GM12878 (cell line): ENCODE results near the gene COL19A1. TPM values are rescaled to one million over a fixed set of nuclear protein-coding genes. Genes with fewer than 3 reads are reported as not detected.

ENCODE experiments used
- ATAC-seq: fragments of 200-7000 bp; cut with Tn5 transposase; 3 replicates; pipeline ENCODE4 v1.9.1; 2020; ENCODE audit warnings: mild to moderate bottlenecking, moderate library complexity
- BruUV-seq: library from RNA; stranded (reverse); fragments of 400-500 nt; replicated peaks from 2 replicates; lab custom pipeline; 2021; lab: Mats Ljungman, UMichigan
- CTCF ChIA-PET: fragments of 300-600 bp; sonication (Branson Sonifier 250); formaldehyde crosslinking; extraction: SDS; loops from one replicate; lab custom pipeline; 2021; ENCODE audit warnings: inconsistent platforms; lab: Yijun Ruan, JAX
- POLR2A ChIA-PET: fragments of 350-600 bp; formaldehyde crosslinking; extraction: SDS; loops from one replicate; lab custom pipeline; 2021; ENCODE audit warnings: inconsistent platforms; lab: Charles Lee
- RAD21 ChIA-PET: fragments of 300-600 bp; sonication (Branson Sonifier 250); formaldehyde crosslinking; loops from one replicate; lab custom pipeline; 2023; ENCODE audit warnings: antibody characterized with exemption; ENCODE audit not compliant: unreplicated experiment; lab: Charles Lee
- SMC1A ChIA-PET: fragments of 300-600 bp; sonication (Branson Sonifier 250); formaldehyde crosslinking; loops from one replicate; lab custom pipeline; 2023; ENCODE audit not compliant: unreplicated experiment, uncharacterized antibody; lab: Charles Lee
- DNase-seq: peaks from one replicate; pipeline ENCODE4 v3.0.0-alpha.2; 2011; ENCODE audit warnings: low read depth, low spot score
- FAIRE-seq: peaks from 3 replicates; lab custom pipeline; 2011; peaks lifted over from hg19 to GRCh38; lab: Jason Lieb, UNC
- H2AFZ ChIP-seq: 2 replicates; pipeline ENCODE4 v1.6.0; 2011; ENCODE audit warnings: low read depth, low read length, control low read depth; ENCODE audit not compliant: control insufficient read depth
- H3K27ac ChIP-seq: 2 replicates; pipeline ENCODE4 v1.5.1; 2011; ENCODE audit warnings: control low read depth; ENCODE audit not compliant: control insufficient read depth, insufficient read depth
- H3K27me3 ChIP-seq, 2 experiments: replicated peaks in 1 of 2; 2 replicates each; pipeline versions ENCODE4 v1.6.0 to v1.6.1; 2011; ENCODE audit warnings: low read length in 1 of 2; ENCODE audit not compliant: control insufficient read depth in 2 of 2, insufficient read depth in 2 of 2
- H3K36me3 ChIP-seq, 2 experiments: 2 replicates each; pipeline ENCODE4 v1.5.1; 2011; ENCODE audit warnings: low read length in 1 of 2; ENCODE audit not compliant: control insufficient read depth in 2 of 2, insufficient read depth in 2 of 2
- H3K4me1 ChIP-seq: 2 replicates; pipeline ENCODE4 v1.6.1; 2011; ENCODE audit warnings: mild to moderate bottlenecking, low read length, moderate library complexity, mixed read lengths; ENCODE audit not compliant: control insufficient read depth, insufficient read depth
- H3K4me2 ChIP-seq: 2 replicates; pipeline ENCODE4 v1.6.0; 2011; ENCODE audit warnings: control low read depth; ENCODE audit not compliant: control insufficient read depth, insufficient read depth
- H3K4me3 ChIP-seq: fragments of 200-600 bp; sonication (generic); 2 replicates; pipeline ENCODE4 v1.5.1; 2016
- H3K79me2 ChIP-seq: 2 replicates; pipeline ENCODE4 v1.6.0; 2011; ENCODE audit warnings: low read length; ENCODE audit not compliant: control insufficient read depth, insufficient read depth
- H3K9ac ChIP-seq: 2 replicates; pipeline ENCODE4 v1.8.0; 2011; ENCODE audit warnings: low read length, control low read depth, mixed read lengths; ENCODE audit not compliant: control insufficient read depth, insufficient read depth
- H3K9me3 ChIP-seq: replicated peaks from 3 replicates; pipeline ENCODE4 v1.5.1; 2011; ENCODE audit warnings: mild to moderate bottlenecking, low read length; ENCODE audit not compliant: control insufficient read depth, insufficient read depth
- H4K20me1 ChIP-seq: 2 replicates; pipeline ENCODE4 v1.6.0; 2011; ENCODE audit not compliant: control insufficient read depth, insufficient read depth
- BCL11A ChIP-seq: IDR thresholded peaks from 2 replicates; pipeline ENCODE4 v1.6.1; 2011; ENCODE audit warnings: low read depth, low read length
- NR2C2 ChIP-seq: IDR thresholded peaks from 2 replicates; pipeline ENCODE4 v1.6.1; 2011; ENCODE audit warnings: borderline replicate concordance, low read depth; ENCODE audit not compliant: control insufficient read depth, insufficient read length
- TCF7 ChIP-seq: IDR thresholded peaks from 2 replicates; pipeline ENCODE4 v1.6.1; 2014; ENCODE audit warnings: antibody characterized with exemption, borderline replicate concordance
- WGBS: methylation state at CpG from one replicate; pipeline ENCODE4 v1.1.6; 2016; ENCODE audit warnings: low lambda C conversion rate; ENCODE audit not compliant: insufficient replicate concordance, insufficient coverage; ENCODE audit errors: missing lambda C conversion rate; 5-methylcytosine and 5-hydroxymethylcytosine counted together
- in situ Hi-C: fragments of 300-500 bp; cut with MboI; formaldehyde crosslinking; loops from 9 replicates; pipeline ENCODE4 v1.14.3; 2018; ENCODE audit warnings: mixed read lengths
- intact Hi-C: fragments of 100-400 bp; cut with micrococcal nuclease; formaldehyde crosslinking; loops from one replicate; pipeline ENCODE4 v1.14.2; 2022; ENCODE audit not compliant: unreplicated experiment
- polyA plus RNA-seq, 11 experiments: library from polyadenylated mRNA; depleted of rRNA in 4 of 11; unstranded in 6 of 11; stranded (reverse) in 5 of 11; fragments of >200 nt; fragmentation: Nextera tagmentation in 4 of 11; fragmentation: Illumina TruSeq in 1 of 11; extraction: Ambion mirVana in 4 of 11; extraction: Trizol in 1 of 11; gene quantifications; 1 replicate in 1 of 11; 2 replicates in 10 of 11; pipeline versions ENCODE4 v1.2.1 to v1.2.3, GENCODE V29; 2011 to 2016; ENCODE audit warnings: inconsistent platforms in 2 of 11, missing spikeins in 2 of 11, low read depth in 1 of 11
- total RNA-seq, 4 experiments: library from RNA; depleted of rRNA in 3 of 4; stranded (reverse); fragments of >200 nt in 3 of 4; fragmentation: Illumina TruSeq in 1 of 4; extraction: Trizol in 1 of 4; gene quantifications; 2 replicates each; pipeline versions ENCODE4 v1.2.1 to v1.2.3, GENCODE V29; 2013 to 2021
- TF ChIP-seq, protein P1 (sequence below): IDR thresholded peaks from 2 replicates; pipeline ENCODE4 v1.6.1; 2012; ENCODE audit warnings: low read depth, low read length, improper control_type of control experiment
- TF ChIP-seq, protein P2 (sequence below): fragments of 450-650 bp; IDR thresholded peaks from 2 replicates; pipeline ENCODE4 v1.6.1; 2017; ENCODE audit warnings: mild to moderate bottlenecking, moderate library complexity

The COL19A1 gene
- total and polyA plus RNA-seq, 10 of the 15 experiments (the other 5 are each of a cell fraction or from before 2014, with no cell fraction given), result 1.1 to 13.5 (median 4.1) TPM

DNA sequence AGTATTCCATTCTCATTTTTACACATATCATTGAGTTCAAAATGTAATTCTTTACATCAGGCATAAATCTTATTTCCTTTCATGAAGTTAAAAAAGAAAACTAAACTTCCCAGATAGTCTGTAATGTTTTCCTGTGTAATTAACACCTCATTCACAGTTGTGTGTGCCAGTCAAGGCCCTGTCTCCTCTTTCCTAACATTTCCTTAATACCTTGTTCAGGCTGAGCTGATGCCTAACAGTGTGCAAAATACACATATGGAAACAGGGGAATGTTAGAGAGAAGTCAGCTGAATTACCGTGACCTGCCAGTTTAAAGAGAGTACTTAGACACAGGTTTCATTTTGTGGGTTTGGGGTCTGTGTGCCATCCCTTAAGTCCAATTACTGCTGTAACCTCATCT, 227.8 kb downstream of the COL19A1 start:
- BruUV-seq, result no TSS peak

DNA sequence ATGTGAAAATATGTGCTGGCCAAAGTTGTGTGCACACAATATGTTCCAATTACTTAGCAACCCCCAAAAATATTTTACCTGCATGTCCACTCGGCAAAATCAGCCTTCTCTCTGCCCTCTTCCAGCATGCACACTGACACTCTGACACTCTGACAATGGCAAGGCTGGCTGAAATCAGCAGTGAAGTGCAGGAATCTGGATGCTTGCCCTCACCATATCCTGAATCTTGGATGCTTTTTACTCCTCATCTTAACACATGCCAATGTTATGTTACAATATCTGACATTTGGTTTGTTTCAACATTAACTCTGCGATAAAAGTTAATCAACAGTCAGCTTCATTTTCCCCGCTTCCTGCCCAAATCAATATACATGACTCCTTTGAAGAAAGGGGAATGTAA, 233.4 kb downstream of the COL19A1 start:
- no peak overlapping the region for H3K27ac ChIP-seq
- FAIRE-seq, result no peak
- ChIA-PET POLR2A (no interaction called here), CTCF (no interaction called here), SMC1A (no interaction called here), RAD21 (no interaction called here)
- H3K27me3 ChIP-seq, result no peaks in the 10 kb centered on the region
- DNase-seq, result no peak
- no peak overlapping the region for H3K4me2 ChIP-seq
- H3K4me3 ChIP-seq, result no peak overlapping the region
- BruUV-seq, result no TSS peak
- H3K79me2 ChIP-seq, result no peaks in the 10 kb centered on the region
- intact Hi-C loops (loop anchor here (10.0 kb wide), 1 partner anchor 1225 kb away; no protein-coding TSS in a partner anchor), in situ Hi-C loops (loop anchor here (25.0 kb wide), 3 partner anchors 362 to 1462 kb away; partner anchors contain the start of gene ADGRB3)
- 98% methylated on average over 3 of the region's 3 CpGs for WGBS
- no peaks in the 10 kb centered on the region; a peak in 3 of 4 replicates for H3K36me3 ChIP-seq
- peaks cover 2% of the 10 kb centered on the region; the same call in 2 of the 3 replicates for H3K9me3 ChIP-seq
- H3K9ac ChIP-seq, result no peak overlapping the region
- H2AFZ ChIP-seq, result no peak overlapping the region
- H4K20me1 ChIP-seq, result no peaks in the 10 kb centered on the region
- no peak for ATAC-seq
- H3K4me1 ChIP-seq, result no peaks in the 10 kb centered on the region
- TF ChIP-seq TCF7 (no peak), BCL11A (no peak)
- TF ChIP-seq, protein P1, sequence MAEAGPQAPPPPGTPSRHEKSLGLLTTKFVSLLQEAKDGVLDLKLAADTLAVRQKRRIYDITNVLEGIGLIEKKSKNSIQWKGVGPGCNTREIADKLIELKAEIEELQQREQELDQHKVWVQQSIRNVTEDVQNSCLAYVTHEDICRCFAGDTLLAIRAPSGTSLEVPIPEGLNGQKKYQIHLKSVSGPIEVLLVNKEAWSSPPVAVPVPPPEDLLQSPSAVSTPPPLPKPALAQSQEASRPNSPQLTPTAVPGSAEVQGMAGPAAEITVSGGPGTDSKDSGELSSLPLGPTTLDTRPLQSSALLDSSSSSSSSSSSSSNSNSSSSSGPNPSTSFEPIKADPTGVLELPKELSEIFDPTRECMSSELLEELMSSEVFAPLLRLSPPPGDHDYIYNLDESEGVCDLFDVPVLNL, result no peak
- TF ChIP-seq, protein P2, sequence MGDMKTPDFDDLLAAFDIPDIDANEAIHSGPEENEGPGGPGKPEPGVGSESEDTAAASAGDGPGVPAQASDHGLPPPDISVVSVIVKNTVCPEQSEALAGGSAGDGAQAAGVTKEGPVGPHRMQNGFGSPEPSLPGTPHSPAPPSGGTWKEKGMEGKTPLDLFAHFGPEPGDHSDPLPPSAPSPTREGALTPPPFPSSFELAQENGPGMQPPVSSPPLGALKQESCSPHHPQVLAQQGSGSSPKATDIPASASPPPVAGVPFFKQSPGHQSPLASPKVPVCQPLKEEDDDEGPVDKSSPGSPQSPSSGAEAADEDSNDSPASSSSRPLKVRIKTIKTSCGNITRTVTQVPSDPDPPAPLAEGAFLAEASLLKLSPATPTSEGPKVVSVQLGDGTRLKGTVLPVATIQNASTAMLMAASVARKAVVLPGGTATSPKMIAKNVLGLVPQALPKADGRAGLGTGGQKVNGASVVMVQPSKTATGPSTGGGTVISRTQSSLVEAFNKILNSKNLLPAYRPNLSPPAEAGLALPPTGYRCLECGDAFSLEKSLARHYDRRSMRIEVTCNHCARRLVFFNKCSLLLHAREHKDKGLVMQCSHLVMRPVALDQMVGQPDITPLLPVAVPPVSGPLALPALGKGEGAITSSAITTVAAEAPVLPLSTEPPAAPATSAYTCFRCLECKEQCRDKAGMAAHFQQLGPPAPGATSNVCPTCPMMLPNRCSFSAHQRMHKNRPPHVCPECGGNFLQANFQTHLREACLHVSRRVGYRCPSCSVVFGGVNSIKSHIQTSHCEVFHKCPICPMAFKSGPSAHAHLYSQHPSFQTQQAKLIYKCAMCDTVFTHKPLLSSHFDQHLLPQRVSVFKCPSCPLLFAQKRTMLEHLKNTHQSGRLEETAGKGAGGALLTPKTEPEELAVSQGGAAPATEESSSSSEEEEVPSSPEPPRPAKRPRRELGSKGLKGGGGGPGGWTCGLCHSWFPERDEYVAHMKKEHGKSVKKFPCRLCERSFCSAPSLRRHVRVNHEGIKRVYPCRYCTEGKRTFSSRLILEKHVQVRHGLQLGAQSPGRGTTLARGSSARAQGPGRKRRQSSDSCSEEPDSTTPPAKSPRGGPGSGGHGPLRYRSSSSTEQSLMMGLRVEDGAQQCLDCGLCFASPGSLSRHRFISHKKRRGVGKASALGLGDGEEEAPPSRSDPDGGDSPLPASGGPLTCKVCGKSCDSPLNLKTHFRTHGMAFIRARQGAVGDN, result no peak

More for the DNA sequence above, 227.8 kb downstream of the COL19A1 start:
- Histone ChIP-seq H3K27ac (no peak overlapping the region), H3K4me2 (no peak overlapping the region), H3K79me2 (no peaks in the 10 kb centered on the region), H4K20me1 (no peaks in the 10 kb centered on the region), H3K4me1 (no peaks in the 10 kb centered on the region), H3K27me3 (no peaks in the 10 kb centered on the region), H3K9ac (no peak overlapping the region), H3K4me3 (no peak overlapping the region), H3K36me3 (no peaks in the 10 kb centered on the region; a peak in 1 of 4 replicates), H3K9me3 (no peaks in the 10 kb centered on the region), H2AFZ (no peak overlapping the region)
- CTCF ChIA-PET, result interaction anchor here (1.4 to 1.6 kb wide), 2 partner anchors 9 to 109 kb away, joined by 3 to 5 read pairs; no protein-coding TSS in a partner anchor
- 45% methylated on average over 1 of the region's 1 CpG for WGBS
- intact Hi-C loops, result no loop called here
- POLR2A ChIA-PET, result interaction anchor here (1.4 kb wide), 1 partner anchor 14 kb away, joined by 3 read pairs; no protein-coding TSS in a partner anchor
- SMC1A ChIA-PET, result interaction anchor here (1.5 to 3.3 kb wide), 3 partner anchors 9 to 22 kb away, joined by 3 to 15 read pairs (median 7); no protein-coding TSS in a partner anchor
- no peak for TF ChIP-seq NR2C2
- RAD21 ChIA-PET, result no interaction called here
- ATAC-seq (no peak), FAIRE-seq (no peak), DNase-seq (no peak)
- in situ Hi-C loops, result no loop called here
